Urothelium cell line (cell line): ENCODE measurements around the gene ARHGAP10.

Experiments
- DNase-seq: peaks from one replicate; pipeline ENCODE4 v3.0.0; 2011; ENCODE audit warnings: low spot score, mixed read lengths
- FAIRE-seq: peaks from 2 replicates; lab custom pipeline; 2011; peaks lifted over from hg19 to GRCh38; lab: Jason Lieb, UNC

The ARHGAP10 gene, protein sequence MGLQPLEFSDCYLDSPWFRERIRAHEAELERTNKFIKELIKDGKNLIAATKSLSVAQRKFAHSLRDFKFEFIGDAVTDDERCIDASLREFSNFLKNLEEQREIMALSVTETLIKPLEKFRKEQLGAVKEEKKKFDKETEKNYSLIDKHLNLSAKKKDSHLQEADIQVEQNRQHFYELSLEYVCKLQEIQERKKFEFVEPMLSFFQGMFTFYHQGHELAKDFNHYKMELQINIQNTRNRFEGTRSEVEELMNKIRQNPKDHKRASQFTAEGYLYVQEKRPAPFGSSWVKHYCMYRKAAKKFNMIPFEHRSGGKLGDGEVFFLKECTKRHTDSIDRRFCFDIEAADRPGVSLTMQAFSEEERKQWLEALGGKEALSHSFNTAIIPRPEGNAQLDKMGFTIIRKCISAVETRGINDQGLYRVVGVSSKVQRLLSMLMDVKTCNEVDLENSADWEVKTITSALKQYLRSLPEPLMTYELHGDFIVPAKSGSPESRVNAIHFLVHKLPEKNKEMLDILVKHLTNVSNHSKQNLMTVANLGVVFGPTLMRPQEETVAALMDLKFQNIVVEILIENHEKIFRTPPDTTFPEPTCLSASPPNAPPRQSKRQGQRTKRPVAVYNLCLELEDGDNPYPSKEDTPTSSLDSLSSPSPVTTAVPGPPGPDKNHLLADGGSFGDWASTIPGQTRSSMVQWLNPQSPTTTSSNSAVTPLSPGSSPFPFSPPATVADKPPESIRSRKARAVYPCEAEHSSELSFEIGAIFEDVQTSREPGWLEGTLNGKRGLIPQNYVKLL

DNA sequence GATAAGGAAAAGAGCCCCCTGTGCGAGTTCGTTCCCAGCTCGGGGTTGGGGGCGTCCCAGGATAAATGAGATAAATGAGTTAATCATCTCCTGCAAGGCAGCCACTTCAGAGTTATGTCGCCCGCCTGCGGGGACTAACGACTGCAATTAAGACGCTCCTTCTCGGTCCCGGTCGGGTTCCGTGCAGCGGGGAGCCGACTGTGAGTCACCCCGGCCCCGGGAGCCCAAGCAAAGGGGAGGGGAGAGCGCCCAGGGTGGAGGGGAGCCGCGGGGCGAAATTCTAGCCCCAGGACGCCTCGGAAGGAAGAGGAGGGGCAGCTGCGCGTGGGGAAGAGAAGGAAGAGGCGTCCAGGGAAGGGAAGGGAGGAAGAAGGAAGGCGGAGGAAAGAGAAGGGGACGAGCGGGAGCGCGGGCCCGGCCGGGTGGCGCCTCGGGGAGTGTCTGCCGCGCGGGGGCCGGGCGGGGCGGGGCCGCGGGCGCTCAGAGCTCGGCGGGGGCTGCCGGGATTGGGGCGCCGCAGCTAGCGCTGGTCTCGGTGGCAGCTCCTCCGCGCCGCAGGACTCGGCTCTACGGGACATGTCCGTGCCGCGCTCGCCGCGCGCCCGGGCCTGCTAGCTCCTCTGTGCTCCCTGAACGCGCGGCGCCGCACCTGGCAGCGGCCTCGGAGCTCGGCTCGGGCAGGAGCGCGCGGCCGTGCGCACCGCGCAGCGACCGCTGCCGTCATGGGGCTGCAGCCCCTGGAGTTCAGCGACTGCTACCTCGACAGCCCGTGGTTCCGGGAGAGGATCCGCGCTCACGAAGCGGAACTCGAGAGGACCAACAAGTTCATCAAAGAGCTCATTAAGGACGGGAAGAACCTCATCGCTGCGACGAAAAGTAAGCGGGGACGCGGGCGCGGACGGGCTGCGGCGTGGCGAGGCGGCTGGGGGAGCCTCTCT lies at the start of gene ARHGAP10:
TSS of gene ARHGAP10 (plus strand) at position 509 of the 938 bp plus-strand sequence. CDS start at position 723, 214 bp downstream.
- FAIRE-seq (no peak), DNase-seq (peak; percentile 70)

DNA sequence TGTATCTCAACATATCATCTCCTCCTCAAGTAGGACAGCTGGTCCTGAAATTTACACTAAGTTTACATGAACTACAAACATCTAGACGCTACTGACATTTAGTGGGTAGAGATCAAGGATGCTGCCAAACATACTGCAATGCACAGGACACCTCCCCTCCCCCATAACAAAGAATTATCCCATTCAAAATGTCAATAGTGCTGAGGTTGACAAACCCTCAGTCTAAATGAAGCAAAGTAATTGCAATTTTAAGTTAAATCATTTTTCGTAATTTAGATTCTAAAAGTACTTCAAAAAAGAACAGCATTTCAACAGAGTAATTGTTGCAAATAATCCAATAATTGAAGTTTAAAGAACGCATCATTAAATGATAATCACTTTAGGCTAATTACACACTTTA lies 49.1 kb upstream of the ARHGAP10 start:
- DNase-seq (no peak), FAIRE-seq (no peak)

DNA sequence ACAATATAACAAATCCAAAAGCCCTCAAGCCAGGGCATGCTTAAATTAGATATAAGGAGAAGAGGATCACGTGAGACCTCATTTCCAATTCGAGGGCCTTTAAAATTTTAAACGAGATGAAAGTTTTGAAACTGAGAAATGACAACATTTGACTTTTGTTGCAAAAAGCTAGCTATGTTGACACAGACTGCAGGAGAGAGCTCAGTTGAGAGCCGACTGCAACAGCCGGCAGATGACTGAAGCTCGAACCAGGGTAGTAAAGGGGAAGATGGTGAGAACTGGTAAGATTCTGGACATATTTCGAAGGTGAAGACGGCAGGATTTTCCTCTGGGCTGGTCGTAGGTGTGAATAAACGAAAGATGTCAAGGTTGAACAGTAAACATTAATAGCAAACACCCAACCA lies 48.7 kb upstream of the ARHGAP10 start:
- DNase-seq (no peak), FAIRE-seq (no peak)

DNA sequence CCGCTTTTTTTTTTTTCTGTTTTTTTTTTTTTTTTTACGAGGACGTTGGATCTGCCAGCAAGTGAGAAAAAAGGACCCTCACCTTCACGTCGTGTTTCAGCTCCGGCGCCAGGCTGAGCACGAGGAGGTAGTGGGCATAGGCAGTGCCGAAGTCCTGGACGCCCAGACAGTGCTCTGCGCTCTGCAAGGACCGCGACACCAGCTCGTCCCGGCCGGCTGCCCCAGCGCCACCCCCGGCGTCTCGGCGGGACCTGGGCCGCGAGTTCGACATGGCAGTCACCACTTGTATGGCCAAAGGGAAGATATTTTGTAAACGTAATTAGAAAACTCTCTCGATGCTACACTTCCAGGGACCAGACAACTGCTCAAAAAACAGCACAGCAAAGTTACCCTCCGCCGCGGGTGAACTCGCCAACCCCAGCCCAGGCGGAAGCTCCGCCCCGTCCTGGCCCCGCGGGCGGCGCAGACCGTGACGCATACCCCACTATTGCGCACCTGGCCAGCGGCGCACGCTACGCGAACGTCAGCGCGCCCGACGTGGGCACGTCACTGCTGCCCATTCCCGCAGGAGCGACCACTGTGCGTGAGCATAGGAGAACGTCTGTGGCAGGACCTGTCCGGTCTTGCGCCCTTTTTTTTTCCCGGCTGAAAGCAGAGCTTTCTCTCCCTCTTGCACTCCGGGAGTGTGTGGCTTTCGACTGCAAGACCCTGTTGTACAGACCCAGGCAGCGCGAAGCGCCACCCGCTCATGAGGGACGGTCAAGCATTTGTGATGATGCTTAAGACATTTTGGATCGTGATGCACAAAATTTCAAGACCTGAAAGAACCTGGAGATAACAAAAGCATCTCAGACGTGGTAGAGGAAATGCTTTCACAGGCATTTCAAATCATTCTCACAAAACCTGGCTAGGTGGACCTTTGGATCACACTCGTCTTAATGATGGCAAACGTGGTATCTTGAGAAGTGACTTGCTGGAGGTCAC lies 47.9 kb upstream of the ARHGAP10 start, which contains the start of gene PRMT9:
TSS of gene PRMT9 (minus strand) at position 447 of the 984 bp plus-strand sequence. CDS start at position 271, 176 bp downstream.
- peak; percentile 96 for DNase-seq
- peak; percentile 93 for FAIRE-seq

DNA sequence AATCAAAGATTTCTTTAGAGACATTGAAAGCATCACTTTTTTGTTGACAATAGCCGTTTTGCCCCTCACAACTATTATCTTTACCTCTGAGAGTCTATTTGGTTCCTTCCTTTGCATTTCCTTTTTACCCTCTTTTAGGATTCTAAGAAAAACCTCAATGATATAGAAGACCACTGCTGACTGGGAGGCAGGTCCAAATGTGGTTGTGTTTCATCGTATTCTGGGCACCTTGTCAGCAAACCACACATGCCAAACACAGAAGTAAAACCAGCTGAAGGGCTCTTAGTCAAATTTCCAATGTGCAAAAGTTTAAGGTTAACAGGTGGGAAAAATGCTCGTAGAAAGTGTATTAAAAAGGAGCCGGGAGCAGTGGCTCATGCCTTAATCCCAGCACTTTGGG lies 42.8 kb upstream of the ARHGAP10 start:
- FAIRE-seq = no peak
- DNase-seq = no peak

DNA sequence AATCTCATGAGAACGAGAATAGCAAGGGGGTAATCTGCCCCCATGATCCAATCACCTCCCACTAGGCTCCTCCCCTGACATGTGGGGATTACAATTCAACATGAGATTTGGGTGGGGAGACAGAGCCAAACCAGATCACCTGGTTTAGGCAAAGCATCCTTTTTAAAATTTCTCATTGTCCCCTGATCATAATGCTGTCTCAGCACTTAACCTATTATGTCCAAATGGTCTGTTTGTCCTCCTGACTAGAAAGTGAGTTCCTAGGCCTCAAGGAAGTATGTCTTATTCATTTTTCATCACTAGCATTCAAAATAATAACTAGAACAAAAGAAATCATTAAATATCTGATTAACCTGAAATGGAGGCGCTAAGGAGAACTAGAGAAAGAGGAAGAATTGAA lies 40.1 kb upstream of the ARHGAP10 start:
- FAIRE-seq (no peak), DNase-seq (no peak)

DNA sequence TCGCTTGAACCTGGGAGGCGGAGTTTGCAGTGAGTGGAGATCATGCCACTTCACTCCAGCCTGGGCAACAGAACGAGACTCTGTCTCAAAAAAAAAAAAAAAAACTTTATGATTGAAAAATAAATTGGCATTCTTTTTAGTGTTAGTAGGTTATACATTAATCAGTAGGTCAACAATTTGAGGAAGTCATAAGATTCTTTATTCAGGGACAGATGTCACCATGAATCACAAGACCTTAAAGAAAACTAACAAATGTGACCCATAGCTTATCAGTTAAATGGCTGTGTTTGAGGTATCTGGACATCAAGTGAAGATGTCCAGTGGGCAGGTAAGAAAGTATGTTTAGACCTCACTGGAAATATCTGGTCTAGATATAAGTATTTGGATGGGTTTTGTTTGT lies 38.7 kb upstream of the ARHGAP10 start:
- DNase-seq (no peak), FAIRE-seq (no peak)

DNA sequence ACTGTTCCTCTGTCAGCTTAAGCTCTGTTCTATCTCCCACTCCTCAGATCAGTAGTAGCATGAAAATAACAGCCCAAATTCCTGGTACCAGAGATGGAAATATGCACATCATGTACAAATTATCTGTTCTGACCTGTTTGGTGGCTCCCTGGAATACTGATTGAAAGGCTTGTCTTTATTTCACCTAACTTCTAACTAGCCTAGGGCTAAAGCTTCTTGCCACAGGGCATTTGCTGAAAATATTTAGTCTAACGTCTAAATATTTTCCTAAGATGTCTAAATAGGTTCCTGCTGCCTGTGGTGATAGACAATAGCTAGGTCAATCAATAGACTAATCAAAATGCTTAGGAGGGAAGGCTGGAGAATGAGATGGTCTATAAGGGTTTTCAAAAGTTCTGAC lies 35.0 kb upstream of the ARHGAP10 start:
- FAIRE-seq = no peak
- DNase-seq = no peak

DNA sequence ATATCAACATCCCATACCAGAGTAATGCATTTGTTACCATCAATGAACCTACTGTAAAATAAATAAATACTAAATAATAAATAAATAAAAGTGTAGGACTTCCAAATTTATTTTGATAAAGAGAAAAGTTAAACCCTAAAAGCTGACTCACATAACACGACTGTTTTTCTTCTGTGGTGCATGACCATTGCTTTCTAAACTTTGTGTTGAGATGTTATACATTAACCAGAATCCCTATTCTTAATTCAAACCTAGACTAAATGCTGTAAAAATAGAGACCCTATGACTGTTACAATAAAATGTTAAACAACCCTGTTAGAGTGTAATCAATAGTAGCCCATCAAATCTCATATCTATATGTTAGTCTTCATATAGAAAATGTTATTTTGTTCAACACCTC lies 27.0 kb upstream of the ARHGAP10 start:
- FAIRE-seq (no peak), DNase-seq (no peak)

DNA sequence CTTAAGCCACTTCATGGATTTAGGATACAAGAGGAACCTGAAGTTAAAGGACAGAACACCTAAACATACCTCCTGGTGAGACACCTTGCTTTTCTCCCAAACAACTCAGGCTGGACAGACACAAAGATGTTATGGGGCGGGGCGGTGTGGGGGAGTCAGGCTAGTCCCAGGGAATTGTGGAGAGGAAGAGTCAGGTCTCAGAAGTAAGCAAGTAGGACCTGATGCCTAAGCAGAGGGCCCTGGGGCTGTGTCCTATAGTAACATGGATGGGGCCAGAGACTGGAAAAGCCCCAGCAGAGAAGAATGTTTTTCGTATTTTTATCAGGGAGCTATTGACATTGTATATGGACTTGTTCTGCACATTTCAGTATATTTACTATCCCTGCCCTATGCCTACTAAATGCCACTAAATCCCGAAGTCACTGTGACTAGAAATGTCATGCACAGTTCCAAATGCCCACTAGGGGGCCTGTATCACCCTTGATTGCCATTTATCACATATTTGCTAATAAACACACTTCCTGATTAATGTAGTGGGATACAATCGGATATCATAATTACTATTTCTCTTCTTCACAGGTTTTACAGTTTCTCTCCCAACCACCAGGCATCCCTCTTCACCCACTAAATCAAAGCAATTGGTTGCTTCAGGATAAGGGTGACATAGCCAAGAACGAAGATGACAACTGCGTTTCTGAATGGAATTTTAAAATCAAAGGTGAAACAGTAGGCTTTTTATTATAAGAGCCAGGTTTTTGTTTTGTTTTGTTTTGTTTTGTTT lies 23.8 kb upstream of the ARHGAP10 start:
- DNase-seq (peak; percentile 40), FAIRE-seq (no peak)

DNA sequence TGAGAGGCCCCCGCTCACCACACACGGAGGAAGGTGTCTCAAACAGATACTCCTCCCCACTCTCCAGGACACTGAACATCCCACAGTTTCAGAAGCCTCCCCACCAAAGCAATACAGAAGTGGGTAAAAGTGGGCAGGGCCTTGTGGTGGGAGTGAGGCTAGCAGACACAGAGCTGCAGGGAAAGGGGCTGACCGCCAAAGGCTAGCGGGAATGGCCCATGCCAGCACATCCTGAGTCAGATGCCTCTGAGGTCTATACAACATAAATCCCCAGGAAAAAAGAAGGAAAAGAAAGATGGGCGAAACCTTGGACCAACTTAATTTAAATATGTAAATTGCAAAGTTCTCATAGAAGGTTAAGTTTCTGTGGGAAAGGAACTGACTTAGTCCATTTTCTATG lies 21.9 kb upstream of the ARHGAP10 start:
- FAIRE-seq (no peak), DNase-seq (no peak)

DNA sequence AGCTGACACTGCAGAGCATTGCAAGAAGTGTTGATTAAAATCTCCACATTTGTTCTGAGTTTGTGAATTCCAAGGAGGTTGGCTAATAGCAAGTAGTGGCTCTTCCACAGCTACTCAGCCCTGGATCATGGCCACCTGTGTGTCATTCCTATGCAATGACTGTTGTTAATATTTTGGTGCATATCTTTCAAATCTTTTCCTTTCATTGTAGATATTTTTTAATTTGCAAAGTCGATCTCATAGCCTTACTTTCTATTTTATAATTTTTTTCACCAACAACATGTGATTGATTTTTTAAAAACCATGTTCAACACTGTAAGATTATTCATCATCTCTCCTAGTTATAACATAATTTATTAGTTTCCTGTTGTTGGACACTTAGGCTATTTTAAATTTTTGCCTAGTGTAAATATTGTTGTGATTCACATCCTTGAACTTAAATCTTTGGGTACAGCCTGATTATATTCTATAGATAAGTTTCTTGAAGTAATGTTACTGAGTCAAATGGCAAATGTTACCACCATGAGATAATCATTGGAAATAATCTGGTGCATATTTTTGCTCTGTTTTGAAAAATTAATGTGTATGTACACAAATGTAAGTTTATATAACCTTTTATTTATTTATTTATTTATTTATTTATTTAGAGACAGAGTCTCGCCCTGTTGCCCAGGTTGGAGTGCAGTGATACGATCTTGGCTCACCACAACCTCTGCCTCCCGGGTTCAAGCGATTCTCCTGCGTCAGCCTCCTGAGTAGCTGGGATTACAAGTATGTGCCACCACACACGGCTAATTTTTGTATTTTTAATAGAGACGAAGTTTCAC lies 17.1 kb upstream of the ARHGAP10 start:
- DNase-seq (peak; percentile 49), FAIRE-seq (no peak)

DNA sequence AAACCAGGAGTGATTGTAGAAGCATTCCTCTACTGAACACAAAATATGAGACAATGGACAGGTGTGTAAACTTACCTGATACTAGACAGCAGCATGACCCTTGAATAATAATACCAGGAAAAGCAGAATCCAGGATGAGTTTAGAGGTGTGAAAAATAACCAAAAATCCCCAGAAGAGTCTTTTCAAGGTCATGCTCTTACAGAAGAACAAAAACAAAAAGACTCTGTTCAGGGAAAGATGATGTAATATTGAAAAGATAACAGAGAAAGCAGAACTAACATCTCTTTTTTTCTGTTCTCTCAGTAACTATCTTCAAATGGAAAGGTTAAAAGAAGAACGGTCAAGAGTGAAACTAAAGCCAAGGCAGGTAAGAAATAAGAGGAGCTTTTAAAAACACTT lies 14.0 kb upstream of the ARHGAP10 start:
- DNase-seq = no peak
- FAIRE-seq = no peak

DNA sequence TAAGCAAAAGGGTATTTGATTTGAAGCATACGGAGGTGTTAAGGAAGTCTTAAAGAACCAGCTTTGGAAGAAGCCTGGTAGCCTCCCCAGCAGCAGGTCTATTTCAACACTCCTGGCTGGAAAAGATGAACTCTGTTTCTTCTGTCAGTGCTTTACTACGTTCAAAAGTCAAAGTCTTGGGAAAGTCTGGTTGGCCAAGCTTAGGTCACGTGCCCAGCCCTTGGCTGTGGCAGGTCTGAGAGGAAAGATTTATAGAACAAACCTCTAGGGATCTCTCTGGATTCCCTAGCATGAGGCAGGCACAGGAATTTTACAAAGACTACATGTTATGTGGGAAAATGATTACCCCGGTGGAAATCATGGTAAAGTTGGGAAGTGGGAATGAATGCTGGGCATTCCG lies 8.6 kb upstream of the ARHGAP10 start:
- FAIRE-seq = no peak
- no peak for DNase-seq

DNA sequence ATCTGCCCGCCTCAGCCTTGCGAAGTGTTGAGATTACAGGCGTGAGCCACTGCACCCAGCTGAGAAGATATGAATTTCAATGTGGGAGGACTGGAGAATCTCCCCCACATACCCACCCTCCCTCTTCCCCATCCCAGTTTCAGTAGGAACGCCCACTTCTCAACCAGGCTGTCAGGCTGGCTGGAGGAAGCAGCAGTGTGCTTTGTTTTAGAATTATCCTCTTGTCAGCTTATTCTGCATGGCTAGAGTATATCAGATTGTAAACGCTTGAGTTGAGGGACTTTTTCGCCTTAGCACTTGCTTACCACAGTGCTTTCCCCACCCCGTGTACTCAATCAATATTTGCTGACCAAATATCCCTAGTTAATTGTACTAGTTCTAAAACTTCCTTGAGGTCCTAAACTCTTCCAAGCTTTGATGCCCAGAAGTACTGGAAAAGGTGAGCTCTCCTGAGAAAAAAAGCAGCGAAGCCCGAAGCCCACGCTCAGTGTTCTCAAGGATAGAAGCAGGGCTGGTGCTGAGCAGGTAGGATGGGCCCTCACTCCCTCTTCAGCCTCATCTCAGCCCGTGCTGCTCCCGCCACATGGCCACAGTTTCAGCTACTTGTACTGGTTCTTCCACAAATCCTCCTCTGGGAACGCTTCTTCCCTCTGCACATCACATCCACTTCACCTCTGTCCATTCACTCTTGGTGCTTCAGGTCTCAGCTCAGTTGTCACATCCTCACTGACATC lies 7.3 kb upstream of the ARHGAP10 start:
- no peak for FAIRE-seq
- DNase-seq = no peak

DNA sequence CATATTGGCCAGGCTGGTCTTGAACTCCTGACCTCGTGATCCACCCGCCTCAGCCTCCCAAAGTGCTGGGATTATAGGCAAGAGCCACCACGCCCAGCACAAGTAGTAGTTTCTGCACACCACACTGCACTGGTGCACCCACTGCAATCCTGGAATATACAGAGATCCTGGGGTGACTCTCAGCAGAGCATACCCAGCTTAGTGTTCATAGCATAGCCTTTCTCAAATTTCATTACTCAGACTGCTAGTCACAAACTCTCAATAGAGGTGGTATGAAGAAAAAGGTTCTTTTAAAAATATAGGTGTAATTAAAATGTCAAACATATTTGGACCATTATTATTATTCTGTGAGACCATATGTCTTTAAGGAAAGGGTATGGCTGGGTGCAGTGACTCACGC lies 6.2 kb upstream of the ARHGAP10 start:
- FAIRE-seq (no peak), DNase-seq (no peak)

DNA sequence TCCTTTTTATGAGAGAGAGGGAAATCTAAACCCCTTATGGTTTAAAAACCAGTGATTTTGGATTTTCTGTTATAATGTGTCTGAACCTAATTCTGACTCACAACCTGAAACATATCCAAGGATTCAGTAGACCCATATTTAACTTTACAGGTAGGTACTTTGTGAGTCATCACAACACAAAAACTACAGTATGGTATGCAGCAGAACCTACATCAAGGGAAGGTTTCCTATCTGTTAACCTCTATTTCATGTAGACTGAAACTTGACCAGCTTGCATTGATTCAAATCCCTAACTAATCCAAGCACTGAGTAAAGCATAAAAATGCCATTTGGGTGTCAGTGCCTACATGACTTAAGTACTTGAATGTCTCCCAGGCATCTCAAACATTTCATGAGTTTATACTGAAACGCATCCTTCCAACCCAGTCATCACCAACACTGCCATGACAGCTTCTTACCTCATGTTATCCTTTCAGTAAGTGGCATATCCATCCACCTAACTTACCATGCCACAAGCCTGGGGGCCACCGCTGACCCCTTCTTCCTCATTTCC lies 4.3 kb upstream of the ARHGAP10 start:
- FAIRE-seq = no peak
- DNase-seq = no peak
